HL-60 (cell line): ENCODE results near the gene LBX2.

ENCODE experiments used
- DNase-seq, 2 experiments: peaks; one replicate each; pipeline ENCODE4 v3.0.0-alpha.2; 2010 to 2020; ENCODE audit warnings: low read depth in 1 of 2, low spot score in 1 of 2
- H3K27ac ChIP-seq: fragments of 250-450 bp; sonication (Bioruptor Pico); replicated peaks from 2 replicates; pipeline ENCODE4 v1.5.1; 2020; ENCODE audit warnings: mild to moderate bottlenecking, moderate library complexity
- H3K27me3 ChIP-seq: fragments of 250-450 bp; sonication (Bioruptor Pico); 2 replicates; pipeline ENCODE4 v1.5.1; 2021; ENCODE audit warnings: mild to moderate bottlenecking, moderate library complexity; ENCODE audit not compliant: insufficient read depth, poor library complexity, severe bottlenecking
- H3K4me3 ChIP-seq: replicated peaks from 2 replicates; pipeline ENCODE4 v1.5.1; 2011; ENCODE audit warnings: mild to moderate bottlenecking, control low read depth, low read length; ENCODE audit not compliant: insufficient read depth
- GABPA ChIP-seq: IDR thresholded peaks from 2 replicates; pipeline ENCODE4 v1.6.1; 2012; ENCODE audit warnings: low read depth
- POLR2AphosphoS5 ChIP-seq: IDR thresholded peaks from 2 replicates; pipeline ENCODE4 v1.6.1; 2012; ENCODE audit warnings: low read depth
- SPI1 ChIP-seq: IDR thresholded peaks from 2 replicates; pipeline ENCODE4 v1.6.1; 2012; ENCODE audit warnings: low read depth, mild to moderate bottlenecking, borderline replicate concordance
- TF ChIP-seq, protein P1 (sequence below): IDR thresholded peaks from 2 replicates; pipeline ENCODE4 v1.6.1; 2012; ENCODE audit warnings: low read depth; ENCODE audit not compliant: insufficient replicate concordance
- TF ChIP-seq, protein P2 (sequence below): IDR thresholded peaks from one replicate; pipeline ENCODE4 v1.5.1; 2011; ENCODE audit warnings: low read length, control low read depth, inconsistent platforms; ENCODE audit not compliant: insufficient read depth

The LBX2 gene

GRCh38 chr2:74497777-74498499 lies 1.5 kb downstream of the LBX2 start:
- Histone ChIP-seq H3K4me3 (no peak overlapping the region), H3K27me3 (peaks cover 52% of the 10 kb centered on the region), H3K27ac (no peak overlapping the region)

DNA sequence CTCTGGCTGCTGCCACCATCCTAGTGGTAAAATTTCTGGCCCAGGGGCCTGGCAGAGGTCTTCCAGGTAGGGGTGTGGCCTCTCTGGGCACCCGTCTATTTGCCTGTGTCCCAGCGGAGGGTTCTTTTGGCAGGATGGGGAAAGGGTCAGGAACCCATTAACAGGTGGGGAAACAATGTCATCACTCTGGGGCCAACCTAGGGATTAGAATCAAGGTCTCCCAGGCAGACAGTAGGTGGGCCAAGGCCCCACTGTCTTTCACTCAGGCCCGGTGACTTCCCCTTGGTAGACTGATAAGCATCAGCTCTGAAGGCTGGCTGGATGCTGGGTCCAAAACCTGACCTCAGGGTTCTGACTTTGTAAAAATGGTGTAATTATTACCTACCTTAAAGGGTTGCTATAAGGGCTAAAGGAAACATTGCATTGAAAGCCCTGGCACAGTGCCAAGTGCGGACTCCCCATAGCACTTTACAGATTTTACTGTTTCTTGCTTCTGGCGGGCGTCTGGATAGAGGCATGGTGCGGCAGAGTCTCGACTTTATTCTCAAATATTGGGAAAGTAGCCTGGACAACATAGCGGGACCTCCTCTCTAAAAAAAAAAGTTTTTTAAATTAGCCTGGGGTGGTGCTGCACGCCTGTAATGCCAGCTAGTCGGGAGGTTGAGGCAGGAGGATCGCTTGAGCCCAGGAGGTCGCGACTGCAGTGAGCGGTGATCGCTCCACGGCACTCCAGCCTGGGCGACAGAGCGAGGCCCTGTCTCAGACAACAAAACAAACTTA lies 2.2 kb downstream of the LBX2 start:
- Histone ChIP-seq H3K4me3 (no peak overlapping the region), H3K27me3 (peaks cover 45% of the 10 kb centered on the region), H3K27ac (no peak overlapping the region)
- no peak for DNase-seq
- TF ChIP-seq, protein P1, sequence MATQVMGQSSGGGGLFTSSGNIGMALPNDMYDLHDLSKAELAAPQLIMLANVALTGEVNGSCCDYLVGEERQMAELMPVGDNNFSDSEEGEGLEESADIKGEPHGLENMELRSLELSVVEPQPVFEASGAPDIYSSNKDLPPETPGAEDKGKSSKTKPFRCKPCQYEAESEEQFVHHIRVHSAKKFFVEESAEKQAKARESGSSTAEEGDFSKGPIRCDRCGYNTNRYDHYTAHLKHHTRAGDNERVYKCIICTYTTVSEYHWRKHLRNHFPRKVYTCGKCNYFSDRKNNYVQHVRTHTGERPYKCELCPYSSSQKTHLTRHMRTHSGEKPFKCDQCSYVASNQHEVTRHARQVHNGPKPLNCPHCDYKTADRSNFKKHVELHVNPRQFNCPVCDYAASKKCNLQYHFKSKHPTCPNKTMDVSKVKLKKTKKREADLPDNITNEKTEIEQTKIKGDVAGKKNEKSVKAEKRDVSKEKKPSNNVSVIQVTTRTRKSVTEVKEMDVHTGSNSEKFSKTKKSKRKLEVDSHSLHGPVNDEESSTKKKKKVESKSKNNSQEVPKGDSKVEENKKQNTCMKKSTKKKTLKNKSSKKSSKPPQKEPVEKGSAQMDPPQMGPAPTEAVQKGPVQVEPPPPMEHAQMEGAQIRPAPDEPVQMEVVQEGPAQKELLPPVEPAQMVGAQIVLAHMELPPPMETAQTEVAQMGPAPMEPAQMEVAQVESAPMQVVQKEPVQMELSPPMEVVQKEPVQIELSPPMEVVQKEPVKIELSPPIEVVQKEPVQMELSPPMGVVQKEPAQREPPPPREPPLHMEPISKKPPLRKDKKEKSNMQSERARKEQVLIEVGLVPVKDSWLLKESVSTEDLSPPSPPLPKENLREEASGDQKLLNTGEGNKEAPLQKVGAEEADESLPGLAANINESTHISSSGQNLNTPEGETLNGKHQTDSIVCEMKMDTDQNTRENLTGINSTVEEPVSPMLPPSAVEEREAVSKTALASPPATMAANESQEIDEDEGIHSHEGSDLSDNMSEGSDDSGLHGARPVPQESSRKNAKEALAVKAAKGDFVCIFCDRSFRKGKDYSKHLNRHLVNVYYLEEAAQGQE = no peak
- no peak for TF ChIP-seq POLR2AphosphoS5
- TF ChIP-seq GABPA = no peak
- no peak for TF ChIP-seq SPI1
- TF ChIP-seq, protein P2, sequence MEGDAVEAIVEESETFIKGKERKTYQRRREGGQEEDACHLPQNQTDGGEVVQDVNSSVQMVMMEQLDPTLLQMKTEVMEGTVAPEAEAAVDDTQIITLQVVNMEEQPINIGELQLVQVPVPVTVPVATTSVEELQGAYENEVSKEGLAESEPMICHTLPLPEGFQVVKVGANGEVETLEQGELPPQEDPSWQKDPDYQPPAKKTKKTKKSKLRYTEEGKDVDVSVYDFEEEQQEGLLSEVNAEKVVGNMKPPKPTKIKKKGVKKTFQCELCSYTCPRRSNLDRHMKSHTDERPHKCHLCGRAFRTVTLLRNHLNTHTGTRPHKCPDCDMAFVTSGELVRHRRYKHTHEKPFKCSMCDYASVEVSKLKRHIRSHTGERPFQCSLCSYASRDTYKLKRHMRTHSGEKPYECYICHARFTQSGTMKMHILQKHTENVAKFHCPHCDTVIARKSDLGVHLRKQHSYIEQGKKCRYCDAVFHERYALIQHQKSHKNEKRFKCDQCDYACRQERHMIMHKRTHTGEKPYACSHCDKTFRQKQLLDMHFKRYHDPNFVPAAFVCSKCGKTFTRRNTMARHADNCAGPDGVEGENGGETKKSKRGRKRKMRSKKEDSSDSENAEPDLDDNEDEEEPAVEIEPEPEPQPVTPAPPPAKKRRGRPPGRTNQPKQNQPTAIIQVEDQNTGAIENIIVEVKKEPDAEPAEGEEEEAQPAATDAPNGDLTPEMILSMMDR = no peak

More at GRCh38 chr2:74497777-74498499, 1.5 kb downstream of the LBX2 start:
- TF ChIP-seq GABPA (no peak), SPI1 (no peak), POLR2AphosphoS5 (no peak)
- TF ChIP-seq, protein P2 = no peak
- TF ChIP-seq, protein P1 = no peak
- no peak for DNase-seq

GRCh38 chr2:74495440-74495839 lies 4.0 kb downstream of the LBX2 start:
- no peak overlapping the region for H3K27ac ChIP-seq
- DNase-seq = no peak
- H3K27me3 ChIP-seq = peaks cover 30% of the 10 kb centered on the region
- no peak overlapping the region for H3K4me3 ChIP-seq
- TF ChIP-seq, protein P2 = no peak
- TF ChIP-seq POLR2AphosphoS5 = no peak
